ENCODE measurements around the gene HS3ST3A1. TPM values are rescaled to one million over a fixed set of nuclear protein-coding genes. Genes with fewer than 3 reads are reported as not detected.

Gene HS3ST3A1
- total RNA-seq: 0.93 TPM
- long read RNA-seq, partial matches to known transcripts: 0 of 3 reads
- long read RNA-seq, other reads (novel, unspliced or antisense): 0 of 3 reads

DNA sequence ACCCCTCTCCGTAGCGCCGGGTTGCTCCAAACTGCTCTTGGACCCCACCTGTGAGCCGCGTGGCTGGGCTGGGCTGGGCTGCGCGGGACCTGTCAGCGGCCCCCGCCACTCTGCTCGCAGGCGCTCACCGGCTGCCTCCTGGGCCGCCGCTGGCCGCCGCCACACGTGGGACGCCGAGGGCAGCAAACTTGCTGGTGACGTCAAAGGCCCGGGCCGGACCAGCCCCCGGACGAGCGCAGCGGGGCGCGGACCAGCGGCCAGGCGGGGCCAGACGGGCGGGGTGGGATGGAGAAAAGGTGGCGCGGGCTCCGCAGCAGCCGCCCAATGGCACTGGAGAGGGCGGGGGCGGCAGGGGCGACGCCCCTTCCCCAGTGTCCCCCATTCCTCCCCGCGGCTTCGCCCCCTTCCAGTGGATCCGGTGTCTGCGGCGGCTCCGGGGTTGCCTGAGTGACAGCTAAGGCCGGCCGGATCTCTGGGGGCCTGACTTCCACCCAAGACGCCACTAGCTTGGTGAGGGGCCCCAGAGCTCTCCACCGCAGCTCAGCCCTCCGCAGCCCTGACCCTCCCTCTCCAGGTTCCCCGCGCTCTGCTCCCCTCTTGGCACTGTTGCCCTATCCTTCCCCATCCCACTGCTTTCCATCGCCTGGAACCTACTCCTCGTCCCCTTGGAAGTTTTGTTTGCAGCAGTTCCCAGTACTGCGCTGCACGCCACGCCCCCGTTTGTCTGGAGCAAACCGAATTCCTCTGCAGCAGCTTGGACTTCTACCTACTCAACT is at the start of gene HS3ST3A1:
Gene HS3ST3A1, minus strand, starts transcription at position 154 of the 776 bp plus-strand sequence. CDS start 800 bp downstream, outside the sequence.
- Histone ChIP-seq H3K27me3 (peaks cover 58% of the 10 kb centered on the region), H3K4me1 (peaks cover 19% of the 10 kb centered on the region), H3K9me3 (no peaks in the 10 kb centered on the region), H3K4me3 (peak within 1 kb of the TSS; percentile 45), H3K36me3 (no peaks in the 10 kb centered on the region), H3K27ac (no peak within 1 kb of the TSS)
- intact Hi-C loops (cut with DNase I): no loop called here
- DNase-seq: peak; percentile 66
- TF ChIP-seq CTCF (IDR thresholded peaks at IDR 0.05): no peak
- peak; percentile 61 for ATAC-seq

GRCh38 chr17:13650096-13650675 is 48.5 kb upstream of the HS3ST3A1 start:
- Histone ChIP-seq H3K9me3 (no peaks in the 10 kb centered on the region), H3K4me1 (no peaks in the 10 kb centered on the region), H3K27me3 (no peaks in the 10 kb centered on the region), H3K36me3 (no peaks in the 10 kb centered on the region), H3K4me3 (no peak overlapping the region), H3K27ac (no peak overlapping the region)
- no peak for DNase-seq
- no peak for ATAC-seq
- intact Hi-C loops (cut with DNase I): no loop called here
- TF ChIP-seq CTCF (IDR thresholded peaks at IDR 0.05): no peak

DNA sequence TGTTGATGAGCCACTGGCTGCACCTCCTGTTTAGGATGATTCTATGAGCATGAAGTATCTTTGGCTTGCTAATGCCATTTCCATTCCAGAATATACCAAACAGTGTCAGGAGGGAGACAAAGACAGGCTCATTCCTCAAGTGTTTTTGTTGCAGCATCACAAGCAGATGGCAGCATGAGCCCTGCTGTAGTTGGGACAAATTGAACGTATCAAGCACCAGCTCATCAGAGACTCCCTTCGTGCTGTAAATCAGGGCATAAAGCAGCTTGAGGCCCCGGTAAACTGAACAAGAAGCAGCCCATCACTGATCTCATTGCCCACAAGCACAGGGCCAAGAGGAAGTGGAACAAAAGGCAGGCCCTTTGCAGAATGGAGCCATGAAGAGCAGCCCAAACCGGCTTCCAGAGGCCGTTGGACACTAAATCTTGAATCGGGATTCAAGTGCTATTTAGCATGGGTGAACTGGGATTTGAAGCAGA is 45.9 kb upstream of the HS3ST3A1 start:
- H3K27ac ChIP-seq: no peak overlapping the region
- DNase-seq (no peak), ATAC-seq (peak; percentile 49)
- no peaks in the 10 kb centered on the region for H3K36me3 ChIP-seq
- H3K9me3 ChIP-seq: no peaks in the 10 kb centered on the region
- no peaks in the 10 kb centered on the region for H3K27me3 ChIP-seq
- H3K4me1 ChIP-seq: no peaks in the 10 kb centered on the region
- TF ChIP-seq CTCF (IDR thresholded peaks at IDR 0.05): no peak
- H3K4me3 ChIP-seq: no peak overlapping the region
- intact Hi-C loops (cut with DNase I): no loop called here

DNA sequence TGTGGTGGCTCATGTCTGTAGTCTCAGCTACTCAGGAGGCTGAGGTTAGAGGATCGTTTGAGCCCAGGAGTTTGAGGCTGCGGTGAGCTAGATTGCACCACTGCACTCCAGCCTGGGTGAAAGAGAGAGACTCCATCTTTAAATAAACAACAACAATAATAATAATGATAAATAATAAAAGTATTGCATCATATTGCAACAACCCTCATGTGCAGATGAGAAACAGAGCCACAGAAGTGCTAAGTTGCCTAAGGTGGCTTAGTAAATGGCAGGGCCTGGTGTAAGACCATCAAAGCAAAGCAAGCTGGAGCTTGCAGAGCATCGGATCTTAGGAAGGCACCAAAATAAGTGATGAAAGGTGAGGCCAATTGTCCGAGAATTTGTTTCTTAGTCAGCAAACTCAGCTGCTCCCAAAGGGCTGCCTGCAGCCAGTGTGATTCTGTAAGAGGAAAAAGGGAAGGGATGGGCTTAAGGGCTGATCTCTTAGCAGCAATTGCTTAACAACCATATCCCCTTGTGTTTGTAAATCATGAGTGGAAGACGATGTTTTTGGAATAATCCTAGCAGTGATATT is 45.3 kb upstream of the HS3ST3A1 start:
- intact Hi-C loops (cut with DNase I): no loop called here
- Histone ChIP-seq H3K27ac (no peak overlapping the region), H3K9me3 (no peaks in the 10 kb centered on the region), H3K27me3 (no peaks in the 10 kb centered on the region), H3K4me3 (no peak overlapping the region), H3K4me1 (no peaks in the 10 kb centered on the region), H3K36me3 (no peaks in the 10 kb centered on the region)
- DNase-seq (no peak), ATAC-seq (no peak)
- no peak for TF ChIP-seq CTCF (IDR thresholded peaks at IDR 0.05)

- Histone ChIP-seq H3K4me1 (no peaks in the 10 kb centered on the region), H3K9me3 (no peaks in the 10 kb centered on the region), H3K27me3 (no peaks in the 10 kb centered on the region), H3K36me3 (no peaks in the 10 kb centered on the region), H3K4me3 (no peak overlapping the region), H3K27ac (no peak overlapping the region)
- intact Hi-C loops (cut with DNase I): no loop called here
- ATAC-seq (no peak), DNase-seq (no peak)
- no peak for TF ChIP-seq CTCF (IDR thresholded peaks at IDR 0.05)
Observed at GRCh38 chr17:13646411-13646810, 44.7 kb upstream of the HS3ST3A1 start.
